Neuronal stem cell (in vitro differentiated cells): ENCODE results near the gene NLGN4X.

Experiments
- DNase-seq: peaks from one replicate; pipeline ENCODE4 v3.0.0-alpha.2; 2013; ENCODE audit warnings: low spot score
- H2AFZ ChIP-seq: one replicate; pipeline ENCODE4 v1.6.1; 2013; ENCODE audit warnings: mild to moderate bottlenecking, low read length, inconsistent platforms
- H2AK5ac ChIP-seq: 2 replicates; pipeline ENCODE4 v1.6.1; 2013; ENCODE audit warnings: low read depth, mild to moderate bottlenecking, inconsistent platforms, low read length, moderate library complexity, mixed read lengths
- H2BK120ac ChIP-seq: 2 replicates; pipeline ENCODE4 v1.6.1; 2013; ENCODE audit warnings: low read depth, mild to moderate bottlenecking, inconsistent platforms, low read length, moderate library complexity, mixed read lengths
- H2BK12ac ChIP-seq: one replicate; pipeline ENCODE4 v1.6.1; 2013; ENCODE audit warnings: low read length, inconsistent platforms
- H2BK15ac ChIP-seq: 2 replicates; pipeline ENCODE4 v1.6.1; 2013; ENCODE audit warnings: mild to moderate bottlenecking, low read length, inconsistent platforms, mixed read lengths
- H2BK5ac ChIP-seq: one replicate; pipeline ENCODE4 v1.6.1; 2013; ENCODE audit warnings: inconsistent platforms, mild to moderate bottlenecking, low read length, moderate library complexity
- H3K14ac ChIP-seq: one replicate; pipeline ENCODE4 v1.6.1; 2013; ENCODE audit warnings: low read length, inconsistent platforms
- H3K18ac ChIP-seq: 2 replicates; pipeline ENCODE4 v1.6.1; 2013; ENCODE audit warnings: low read length, inconsistent platforms
- H3K23ac ChIP-seq: 2 replicates; pipeline ENCODE4 v1.6.1; 2013; ENCODE audit warnings: low read depth, mild to moderate bottlenecking, mixed read lengths, low read length, inconsistent platforms; ENCODE audit not compliant: poor library complexity
- H3K27ac ChIP-seq: replicated peaks from 3 replicates; pipeline ENCODE4 v1.5.1; 2013; ENCODE audit warnings: low read length, inconsistent platforms
- H3K27me3 ChIP-seq, 3 experiments: 2 replicates each; pipeline ENCODE4 v1.6.1; 2013; ENCODE audit warnings: low read length in 3 of 3, mild to moderate bottlenecking in 2 of 3, inconsistent platforms in 1 of 3, low read depth in 1 of 3, mixed read lengths in 1 of 3, moderate library complexity in 1 of 3; ENCODE audit not compliant: control insufficient read depth in 3 of 3, insufficient read depth in 3 of 3
- H3K36me3 ChIP-seq, 2 donors: replicated peaks in 1 of 2; 2 replicates each; pipeline ENCODE4 v1.6.1; 2013; ENCODE audit warnings: low read length in 2 of 2; ENCODE audit not compliant: control insufficient read depth in 2 of 2, insufficient read depth in 2 of 2
- H3K4ac ChIP-seq: 2 replicates; pipeline ENCODE4 v1.6.1; 2013; ENCODE audit warnings: inconsistent platforms, mild to moderate bottlenecking, low read length, moderate library complexity
- H3K4me1 ChIP-seq, 2 donors: 1 replicate in 1 of 2; 2 replicates in 1 of 2; pipeline ENCODE4 v1.6.1; 2013; ENCODE audit warnings: low read length in 2 of 2, low read depth in 1 of 2; ENCODE audit not compliant: control insufficient read depth in 2 of 2, insufficient read depth in 1 of 2
- H3K4me2 ChIP-seq: one replicate; pipeline ENCODE4 v1.6.1; 2013; ENCODE audit warnings: mild to moderate bottlenecking, low read length, inconsistent platforms; ENCODE audit not compliant: insufficient read depth, poor library complexity, severe bottlenecking
- H3K4me3 ChIP-seq, 2 donors: 2 replicates each; pipeline ENCODE4 v1.5.1; 2013; ENCODE audit warnings: low read length in 2 of 2, mild to moderate bottlenecking in 2 of 2, inconsistent platforms in 1 of 2, moderate library complexity in 1 of 2
- H3K79me1 ChIP-seq: one replicate; pipeline ENCODE4 v1.6.1; 2013; ENCODE audit warnings: low read depth, mild to moderate bottlenecking, inconsistent platforms, low read length, moderate library complexity
- H3K9ac ChIP-seq: one replicate; pipeline ENCODE4 v1.6.1; 2013; ENCODE audit warnings: mild to moderate bottlenecking, low read depth, low read length, inconsistent platforms; ENCODE audit not compliant: poor library complexity
- H3K9me3 ChIP-seq, 2 donors: replicated peaks in 1 of 2; 2 replicates each; pipeline versions ENCODE3 to v1.6.1; 2013; ENCODE audit warnings: low read length in 2 of 2, mild to moderate bottlenecking in 2 of 2, inconsistent platforms in 1 of 2, low read depth in 1 of 2, mixed read lengths in 1 of 2, moderate library complexity in 1 of 2; ENCODE audit not compliant: control insufficient read depth in 2 of 2, insufficient read depth in 1 of 2
- H4K8ac ChIP-seq: one replicate; pipeline ENCODE4 v1.6.1; 2013; ENCODE audit warnings: low read depth, mild to moderate bottlenecking, inconsistent platforms, low read length, moderate library complexity
- H4K91ac ChIP-seq: one replicate; pipeline ENCODE4 v1.6.1; 2013; ENCODE audit warnings: low read length, low read depth, mild to moderate bottlenecking, inconsistent platforms; ENCODE audit not compliant: poor library complexity
- WGBS, 2 donors: extraction: QIAGEN DNeasy Blood & Tissue Kit; methylation state at CpG; one replicate each; pipeline ENCODE4 v1.1.7; 2013; ENCODE audit warnings: missing lambda C conversion rate in 2 of 2, mixed read lengths in 1 of 2; ENCODE audit not compliant: insufficient read length in 2 of 2, insufficient replicate concordance in 1 of 2; ENCODE audit errors: extremely low coverage in 2 of 2; 5-methylcytosine and 5-hydroxymethylcytosine counted together

NLGN4X gene

GRCh38 chrX:6024204-6024603 is 204.5 kb downstream of the NLGN4X start:
- Histone ChIP-seq H3K27ac (no peak overlapping the region), H2AK5ac (no peak overlapping the region), H2AFZ (no peak overlapping the region), H2BK5ac (no peak overlapping the region), H2BK12ac (no peak overlapping the region), H3K4me1 (peaks cover 0 to 10% of the 10 kb centered on the region in 2 donors), H3K23ac (no peak overlapping the region), H3K27me3 (no peaks in the 10 kb centered on the region), H3K14ac (no peak overlapping the region), H3K4ac (no peak overlapping the region), H4K8ac (no peak overlapping the region), H3K36me3 (peaks cover 0 to 4% of the 10 kb centered on the region in 2 donors), H3K4me3 (no peak overlapping the region), H3K79me1 (no peaks in the 10 kb centered on the region), H2BK15ac (no peak overlapping the region), H3K18ac (no peak overlapping the region), H2BK120ac (no peak overlapping the region), H4K91ac (no peak overlapping the region), H3K9ac (no peak overlapping the region), H3K4me2 (no peak overlapping the region), H3K9me3 (peaks cover 0 to 2% of the 10 kb centered on the region in 2 donors)
- WGBS, 2 donors, result no CpG with 5 or more reads among the region's 4 CpGs
- DNase-seq, result no peak

- no peak overlapping the region for H2BK5ac ChIP-seq
- H4K8ac ChIP-seq, result no peak overlapping the region
- no peak overlapping the region for H3K14ac ChIP-seq
- H2BK12ac ChIP-seq, result no peak overlapping the region
- peak; percentile 29 for DNase-seq
- no peak overlapping the region for H3K4ac ChIP-seq
- no peak overlapping the region for H3K4me2 ChIP-seq
- H3K4me3 ChIP-seq, result no peak overlapping the region
- no peaks in the 10 kb centered on the region for H3K27me3 ChIP-seq
- H3K4me1 ChIP-seq, result peaks cover 0 to 4% of the 10 kb centered on the region in 2 donors
- no peak overlapping the region for H3K23ac ChIP-seq
- H3K36me3 ChIP-seq, result no peaks in the 10 kb centered on the region
- H2BK15ac ChIP-seq, result no peak overlapping the region
- no peak overlapping the region for H2AK5ac ChIP-seq
- H2BK120ac ChIP-seq, result no peak overlapping the region
- no peak overlapping the region for H4K91ac ChIP-seq
- no peaks in the 10 kb centered on the region for H3K9me3 ChIP-seq
- H2AFZ ChIP-seq, result no peak overlapping the region
- no CpG with 5 or more reads among the region's 4 CpGs for WGBS, 2 donors
- H3K79me1 ChIP-seq, result no peaks in the 10 kb centered on the region
- H3K27ac ChIP-seq, result no peak overlapping the region
- H3K9ac ChIP-seq, result no peak overlapping the region
- H3K18ac ChIP-seq, result no peak overlapping the region
Observed at GRCh38 chrX:6021316-6022091, 207.2 kb downstream of the NLGN4X start.

GRCh38 chrX:6019076-6019475 is 209.6 kb downstream of the NLGN4X start:
- Histone ChIP-seq H3K27ac (no peak overlapping the region), H3K4ac (no peak overlapping the region), H3K9ac (no peak overlapping the region), H3K9me3 (no peaks in the 10 kb centered on the region), H2AFZ (no peak overlapping the region), H3K79me1 (no peaks in the 10 kb centered on the region), H3K36me3 (no peaks in the 10 kb centered on the region), H3K23ac (no peak overlapping the region), H3K4me3 (no peak overlapping the region), H2AK5ac (no peak overlapping the region), H4K91ac (no peak overlapping the region), H2BK12ac (no peak overlapping the region), H3K4me2 (no peak overlapping the region), H4K8ac (no peak overlapping the region), H3K18ac (no peak overlapping the region), H2BK15ac (no peak overlapping the region), H3K4me1 (no peaks in the 10 kb centered on the region), H2BK120ac (no peak overlapping the region), H3K27me3 (no peaks in the 10 kb centered on the region), H2BK5ac (no peak overlapping the region), H3K14ac (no peak overlapping the region)
- WGBS, 2 donors, result no CpG with 5 or more reads among the region's 4 CpGs
- DNase-seq, result no peak

- Histone ChIP-seq H3K14ac (no peak overlapping the region), H3K4me2 (no peak overlapping the region)
Observed at GRCh38 chrX:6015423-6015822, 213.2 kb downstream of the NLGN4X start.

More at GRCh38 chrX:6015423-6015822, 213.2 kb downstream of the NLGN4X start:
- Histone ChIP-seq H2BK15ac (no peak overlapping the region), H3K9me3 (no peaks in the 10 kb centered on the region), H2AK5ac (no peak overlapping the region), H4K91ac (no peak overlapping the region), H2BK12ac (no peak overlapping the region), H2AFZ (no peak overlapping the region), H3K9ac (no peak overlapping the region), H3K36me3 (no peaks in the 10 kb centered on the region), H3K23ac (no peak overlapping the region), H3K27ac (no peak overlapping the region), H3K4me3 (no peak overlapping the region), H2BK5ac (no peak overlapping the region), H4K8ac (no peak overlapping the region), H3K18ac (no peak overlapping the region), H3K4me1 (no peaks in the 10 kb centered on the region), H3K27me3 (no peaks in the 10 kb centered on the region), H2BK120ac (no peak overlapping the region), H3K79me1 (no peaks in the 10 kb centered on the region), H3K4ac (no peak overlapping the region)
- WGBS, 2 donors, result no CpG with 5 or more reads among the region's 5 CpGs
- no peak for DNase-seq
